DND-41 (cell line): ENCODE data around the gene EHBP1.

Source experiments
- ATAC-seq: fragments of 200-7000 bp; cut with Tn5 transposase; 3 replicates; pipeline ENCODE4 v1.9.1; 2021; ENCODE audit warnings: low read depth; ENCODE audit not compliant: insufficient read depth
- DNase-seq: peaks from one replicate; pipeline ENCODE4 v3.0.0-alpha.2; 2020
- H2AFZ ChIP-seq: 2 replicates; pipeline ENCODE4 v1.6.0; 2012; ENCODE audit warnings: low read depth, low read length
- H3K27ac ChIP-seq: 2 replicates; pipeline ENCODE4 v1.5.1; 2012; ENCODE audit warnings: low read length, inconsistent platforms
- H3K27me3 ChIP-seq: fragments of 200-600 bp; sonication (generic); 2 replicates; pipeline ENCODE4 v1.6.0; 2012; ENCODE audit warnings: low read length, mild to moderate bottlenecking, inconsistent platforms; ENCODE audit not compliant: insufficient read depth, poor library complexity
- H3K36me3 ChIP-seq: 2 replicates; pipeline ENCODE4 v1.5.1; 2012; ENCODE audit warnings: low read length, inconsistent platforms; ENCODE audit not compliant: insufficient read depth
- H3K4me1 ChIP-seq: 2 replicates; pipeline ENCODE4 v1.5.1; 2012; ENCODE audit warnings: mild to moderate bottlenecking, low read length; ENCODE audit not compliant: insufficient read depth
- H3K4me2 ChIP-seq: 2 replicates; pipeline ENCODE4 v1.6.0; 2012; ENCODE audit warnings: mild to moderate bottlenecking, moderate library complexity, low read length, inconsistent platforms; ENCODE audit not compliant: insufficient read depth
- H3K4me3 ChIP-seq, 2 experiments: fragments of 200-600 bp in 1 of 2; shearing (Covaris generic) in 1 of 2; 2 replicates each; pipeline ENCODE4 v1.5.1; 2012 to 2016; ENCODE audit warnings: inconsistent platforms in 2 of 2, low read length in 2 of 2, mild to moderate bottlenecking in 2 of 2, low read depth in 1 of 2, moderate library complexity in 1 of 2
- H3K79me2 ChIP-seq: 2 replicates; pipeline ENCODE4 v1.6.0; 2012; ENCODE audit warnings: low read length, inconsistent platforms; ENCODE audit not compliant: insufficient read depth
- H3K9ac ChIP-seq: 2 replicates; pipeline ENCODE4 v1.6.0; 2012; ENCODE audit warnings: low read depth, mild to moderate bottlenecking, inconsistent platforms, low read length, moderate library complexity
- H3K9me3 ChIP-seq: 2 replicates; pipeline ENCODE4 v1.5.1; 2012; ENCODE audit warnings: low read length, moderate library complexity, mild to moderate bottlenecking, inconsistent platforms; ENCODE audit not compliant: insufficient read depth, severe bottlenecking
- H4K20me1 ChIP-seq: 2 replicates; pipeline ENCODE4 v1.6.0; 2012; ENCODE audit warnings: low read length; ENCODE audit not compliant: insufficient read depth
- EZH2 ChIP-seq: IDR thresholded peaks from 3 replicates; pipeline ENCODE4 v1.6.1; 2012; ENCODE audit warnings: borderline replicate concordance, low read depth, mild to moderate bottlenecking, moderate library complexity, low read length, inconsistent platforms; ENCODE audit not compliant: severe bottlenecking
- TF ChIP-seq, protein P1 (sequence below): IDR thresholded peaks from 2 replicates; pipeline ENCODE4 v1.5.1; 2012; ENCODE audit warnings: borderline replicate concordance, low read length, moderate library complexity, mild to moderate bottlenecking; ENCODE audit not compliant: poor library complexity, severe bottlenecking; ENCODE audit errors: extremely low read depth

EHBP1 gene

DNA sequence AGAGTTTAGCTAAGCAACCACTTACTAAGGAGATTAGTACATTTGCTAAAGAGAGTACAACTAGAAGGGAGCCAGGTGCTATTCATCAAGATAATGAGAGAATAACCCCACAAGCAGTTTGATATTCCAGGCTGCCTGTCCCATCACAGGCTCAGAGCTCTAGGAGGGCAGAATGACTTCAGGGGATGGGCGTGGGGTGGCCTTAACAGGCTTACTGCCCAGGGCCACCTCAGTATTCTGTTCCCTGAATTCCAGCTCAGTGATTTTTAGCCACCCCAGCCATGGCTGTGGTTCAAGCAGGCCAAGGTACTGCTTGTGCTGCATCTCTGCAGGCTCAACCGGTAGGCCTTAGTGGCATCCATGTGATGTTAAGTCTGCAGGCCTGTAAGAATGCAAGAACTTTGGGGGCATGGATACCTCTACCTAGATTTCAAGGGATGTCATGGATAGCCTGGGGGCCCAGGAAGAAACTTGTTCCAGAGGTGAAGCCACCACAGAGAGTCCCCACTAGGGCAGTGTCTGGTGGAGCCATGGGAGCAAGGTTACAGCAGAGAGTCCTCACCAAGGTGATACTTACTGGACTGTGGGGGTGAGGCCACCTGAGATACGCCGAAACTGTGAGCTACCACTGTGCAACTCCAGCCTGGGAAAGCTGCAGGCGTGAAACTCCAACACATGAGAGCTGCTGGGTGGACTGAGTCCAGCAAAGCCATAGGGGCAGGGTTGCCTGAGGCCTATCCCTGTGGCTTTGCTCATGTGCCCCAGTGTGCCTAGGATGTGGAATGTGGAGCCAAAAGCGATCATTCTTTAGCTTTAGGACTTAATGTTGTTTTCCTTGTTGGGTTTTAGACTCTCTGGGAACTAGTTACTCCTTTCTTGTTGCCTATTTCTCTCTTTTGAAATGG lies 107.7 kb downstream of the EHBP1 start:
- no peak for TF ChIP-seq EZH2
- TF ChIP-seq, protein P1, sequence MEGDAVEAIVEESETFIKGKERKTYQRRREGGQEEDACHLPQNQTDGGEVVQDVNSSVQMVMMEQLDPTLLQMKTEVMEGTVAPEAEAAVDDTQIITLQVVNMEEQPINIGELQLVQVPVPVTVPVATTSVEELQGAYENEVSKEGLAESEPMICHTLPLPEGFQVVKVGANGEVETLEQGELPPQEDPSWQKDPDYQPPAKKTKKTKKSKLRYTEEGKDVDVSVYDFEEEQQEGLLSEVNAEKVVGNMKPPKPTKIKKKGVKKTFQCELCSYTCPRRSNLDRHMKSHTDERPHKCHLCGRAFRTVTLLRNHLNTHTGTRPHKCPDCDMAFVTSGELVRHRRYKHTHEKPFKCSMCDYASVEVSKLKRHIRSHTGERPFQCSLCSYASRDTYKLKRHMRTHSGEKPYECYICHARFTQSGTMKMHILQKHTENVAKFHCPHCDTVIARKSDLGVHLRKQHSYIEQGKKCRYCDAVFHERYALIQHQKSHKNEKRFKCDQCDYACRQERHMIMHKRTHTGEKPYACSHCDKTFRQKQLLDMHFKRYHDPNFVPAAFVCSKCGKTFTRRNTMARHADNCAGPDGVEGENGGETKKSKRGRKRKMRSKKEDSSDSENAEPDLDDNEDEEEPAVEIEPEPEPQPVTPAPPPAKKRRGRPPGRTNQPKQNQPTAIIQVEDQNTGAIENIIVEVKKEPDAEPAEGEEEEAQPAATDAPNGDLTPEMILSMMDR: no peak
- Histone ChIP-seq H3K4me3 (no peak overlapping the region), H3K9me3 (peaks cover 7% of the 10 kb centered on the region), H3K4me2 (no peak overlapping the region), H3K27me3 (no peaks in the 10 kb centered on the region), H2AFZ (no peak overlapping the region), H3K9ac (no peak overlapping the region), H3K27ac (peak overlapping the region; percentile 87), H3K4me1 (peaks cover 71% of the 10 kb centered on the region), H3K36me3 (0 out of 2 replicates have a peak, but pooled peaks cover 4% of the 10 kb centered on the region), H3K79me2 (peaks cover 35% of the 10 kb centered on the region), H4K20me1 (no peaks in the 10 kb centered on the region)
- ATAC-seq: no peak
- DNase-seq: no peak

DNA sequence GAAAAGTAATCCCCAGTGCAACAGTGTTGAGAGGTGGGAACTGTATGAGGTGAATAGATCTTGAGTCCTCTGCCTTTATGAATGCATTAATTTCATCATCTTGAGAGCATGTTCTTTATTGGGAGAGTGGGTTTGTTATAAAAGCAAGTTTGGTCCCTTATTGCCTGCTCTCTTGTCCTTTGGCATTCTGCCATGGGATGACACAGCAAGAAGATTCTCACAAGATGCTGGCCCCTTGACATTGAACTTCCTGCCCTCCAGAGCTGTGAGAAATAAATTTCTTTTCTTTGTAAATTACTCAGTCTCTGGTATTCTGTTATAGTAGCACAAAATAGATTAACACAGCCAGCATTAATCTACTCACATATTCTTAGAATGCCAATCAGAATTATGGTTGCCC lies 108.6 kb downstream of the EHBP1 start:
- Histone ChIP-seq H4K20me1 (no peaks in the 10 kb centered on the region), H3K4me2 (peak overlapping the region; percentile 14; the same call in 1 of the 2 replicates), H3K27me3 (no peaks in the 10 kb centered on the region), H3K4me1 (peaks cover 62% of the 10 kb centered on the region), H3K79me2 (peaks cover 35% of the 10 kb centered on the region), H3K9me3 (peaks cover 2% of the 10 kb centered on the region), H3K9ac (no peak overlapping the region), H3K4me3 (no peak overlapping the region), H3K27ac (peak overlapping the region; percentile 87), H3K36me3 (no peaks in the 10 kb centered on the region), H2AFZ (no peak overlapping the region)
- TF ChIP-seq EZH2: no peak
- TF ChIP-seq, protein P1: no peak
- DNase-seq (peak; percentile 62), ATAC-seq (peak; percentile 55)

DNA sequence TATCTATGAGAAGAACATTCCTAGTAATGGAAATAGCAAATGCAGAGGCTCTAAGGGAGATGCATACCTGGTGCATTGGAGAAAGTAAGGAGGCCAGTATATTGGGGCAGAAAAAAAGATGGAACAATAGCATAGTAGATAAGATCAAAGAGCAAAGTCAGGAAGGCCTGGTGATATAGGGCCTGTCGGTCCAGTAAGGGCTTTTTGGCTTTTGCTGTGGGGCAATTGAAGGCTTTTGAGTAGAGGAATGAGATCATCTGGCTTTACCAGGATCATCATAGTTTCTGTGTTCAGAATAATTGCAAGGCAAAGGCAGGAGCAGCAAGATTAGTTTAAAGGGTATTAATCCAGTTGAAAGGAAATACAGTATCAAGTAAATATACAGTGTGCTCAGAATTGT lies 111.8 kb downstream of the EHBP1 start:
- TF ChIP-seq, protein P1: no peak
- TF ChIP-seq EZH2: no peak
- no peaks in the 10 kb centered on the region for H3K36me3 ChIP-seq
- H3K27me3 ChIP-seq: no peaks in the 10 kb centered on the region
- H3K4me1 ChIP-seq: peaks cover 30% of the 10 kb centered on the region
- H3K9me3 ChIP-seq: no peaks in the 10 kb centered on the region
- peaks cover 23% of the 10 kb centered on the region for H3K79me2 ChIP-seq
- DNase-seq (no peak), ATAC-seq (no peak)
- H4K20me1 ChIP-seq: no peaks in the 10 kb centered on the region
- H3K4me2 ChIP-seq: no peak overlapping the region
- no peak overlapping the region for H2AFZ ChIP-seq
- no peak overlapping the region for H3K4me3 ChIP-seq
- H3K9ac ChIP-seq: no peak overlapping the region
- H3K27ac ChIP-seq: no peak overlapping the region
